GM23338 (cell line): ENCODE data around the gene TSPAN13. TPM values are rescaled to one million over a fixed set of nuclear protein-coding genes. Genes with fewer than 3 reads are reported as not detected.

Experiments
- ATAC-seq: fragments of 200-7000 bp; cut with Tn5 transposase; 3 replicates; pipeline ENCODE4 v1.9.1; 2020
- DNase-seq: peaks from one replicate; pipeline ENCODE4 v3.0.0-alpha.2; 2015; ENCODE audit warnings: low spot score
- H2AFZ ChIP-seq: fragments of 200-600 bp; sonication (generic); 2 replicates; pipeline ENCODE4 v1.8.0; 2016; ENCODE audit warnings: antibody characterized with exemption, mild to moderate bottlenecking, moderate library complexity
- H3F3A ChIP-seq: fragments of 200-600 bp; sonication (generic); replicated peaks from 2 replicates; pipeline ENCODE4 v1.8.0; 2017; ENCODE audit warnings: antibody characterized with exemption, mixed run types, low read depth
- H3K27ac ChIP-seq: fragments of 200-600 bp; sonication (generic); 2 replicates; pipeline ENCODE4 v1.6.1; 2016; ENCODE audit warnings: low read depth
- H3K27me3 ChIP-seq: fragments of 200-600 bp; sonication (generic); 2 replicates; pipeline ENCODE4 v1.8.0; 2016; ENCODE audit warnings: mild to moderate bottlenecking, mixed run types, moderate library complexity; ENCODE audit not compliant: insufficient read depth
- H3K36me3 ChIP-seq: fragments of 200-600 bp; sonication (generic); 2 replicates; pipeline ENCODE4 v1.8.0; 2016; ENCODE audit warnings: mild to moderate bottlenecking; ENCODE audit not compliant: insufficient read depth
- H3K4me1 ChIP-seq: fragments of 200-600 bp; sonication (generic); 2 replicates; pipeline ENCODE4 v1.8.0; 2016; ENCODE audit warnings: mild to moderate bottlenecking, moderate library complexity; ENCODE audit not compliant: insufficient read depth
- H3K4me2 ChIP-seq: fragments of 200-600 bp; sonication (generic); 2 replicates; pipeline ENCODE4 v1.7.1; 2017; ENCODE audit warnings: mixed run types
- H3K4me3 ChIP-seq: fragments of 200-600 bp; sonication (generic); 2 replicates; pipeline ENCODE4 v1.6.1; 2016; ENCODE audit warnings: mixed run types
- H3K79me2 ChIP-seq: fragments of 200-600 bp; sonication (generic); replicated peaks from 2 replicates; pipeline ENCODE4 v1.8.0; 2017; ENCODE audit warnings: mild to moderate bottlenecking; ENCODE audit not compliant: insufficient read depth
- H3K9me2 ChIP-seq: fragments of 200-600 bp; sonication (generic); 2 replicates; pipeline ENCODE4 v1.8.0; 2017; ENCODE audit not compliant: insufficient read depth
- H4K20me1 ChIP-seq: fragments of 200-600 bp; sonication (generic); replicated peaks from 2 replicates; pipeline ENCODE4 v1.8.0; 2017; ENCODE audit warnings: mild to moderate bottlenecking; ENCODE audit not compliant: insufficient read depth
- H3K27ac Mint-ChIP-seq: 2 replicates; pipeline ENCODE4 v1.8.0; 2020; ENCODE audit warnings: inconsistent platforms, mild to moderate bottlenecking, moderate library complexity, mixed read lengths
- H3K27me3 Mint-ChIP-seq: 3 replicates; pipeline ENCODE4 v1.8.0; 2022; ENCODE audit warnings: low read depth, mild to moderate bottlenecking, moderate library complexity, mixed read lengths, inconsistent platforms; ENCODE audit not compliant: insufficient read depth, poor library complexity
- H3K36me3 Mint-ChIP-seq: 3 replicates; pipeline ENCODE4 v1.8.0; 2021; ENCODE audit warnings: low read depth, mild to moderate bottlenecking, inconsistent platforms, moderate library complexity, mixed read lengths
- H3K4me1 Mint-ChIP-seq: 3 replicates; pipeline ENCODE4 v1.8.0; 2020; ENCODE audit warnings: mild to moderate bottlenecking, inconsistent platforms, mixed read lengths
- H3K4me3 Mint-ChIP-seq: 3 replicates; pipeline ENCODE4 v1.8.0; 2021; ENCODE audit warnings: moderate library complexity, mild to moderate bottlenecking, inconsistent platforms, mixed read lengths
- H3K9me3 Mint-ChIP-seq: 3 replicates; pipeline ENCODE4 v1.8.0; 2020; ENCODE audit warnings: moderate library complexity, mild to moderate bottlenecking, inconsistent platforms, mixed read lengths
- ETS1 ChIP-seq: IDR thresholded peaks from 2 replicates; pipeline ENCODE4 v1.6.1; 2016; ENCODE audit warnings: antibody characterized with exemption
- EZH2 ChIP-seq: fragments of 200-600 bp; sonication (generic); IDR thresholded peaks from one replicate; pipeline ENCODE4 v1.8.0; 2017; ENCODE audit warnings: antibody characterized with exemption, mild to moderate bottlenecking, low read depth; ENCODE audit not compliant: unreplicated experiment
- EZH2phosphoT487 ChIP-seq: fragments of 200-600 bp; sonication (generic); IDR thresholded peaks from one replicate; pipeline ENCODE4 v1.8.1; 2018; ENCODE audit warnings: antibody characterized with exemption; ENCODE audit not compliant: unreplicated experiment
- JUNB ChIP-seq: IDR thresholded peaks from one replicate; pipeline ENCODE4 v1.6.1; 2016; ENCODE audit warnings: antibody characterized with exemption; ENCODE audit not compliant: unreplicated experiment
- POLR2AphosphoS5 ChIP-seq: IDR thresholded peaks from 2 replicates; pipeline ENCODE4 v1.6.1; 2016; ENCODE audit warnings: antibody characterized with exemption, low read depth
- ZNF114 ChIP-seq: fragments of 250-450 bp; sonication (Bioruptor Pico); IDR thresholded peaks from 2 replicates; pipeline ENCODE4 v1.5.0; 2020; ENCODE audit warnings: mild to moderate bottlenecking, moderate library complexity
- ZNF331 ChIP-seq: fragments of 250-450 bp; sonication (Bioruptor Pico); IDR thresholded peaks from 2 replicates; pipeline ENCODE4 v1.5.0; 2020; ENCODE audit warnings: low read depth, mild to moderate bottlenecking, moderate library complexity
- polyA plus RNA-seq: library from polyadenylated mRNA; unstranded; fragments of >200 nt; fragmentation: Nextera tagmentation; extraction: Ambion mirVana; gene quantifications from 2 replicates; pipeline ENCODE4 v1.2.1, GENCODE V29; 2016
- total RNA-seq: library from RNA; depleted of rRNA; stranded (reverse); fragments of >200 nt; shearing (Covaris generic); gene quantifications from 2 replicates; pipeline ENCODE4 v1.2.3, GENCODE V29; 2014
- TF ChIP-seq, protein P1 (sequence below): fragments of 250-450 bp; sonication (Bioruptor Pico); IDR thresholded peaks from 2 replicates; pipeline ENCODE4 v1.5.0; 2020; ENCODE audit warnings: mild to moderate bottlenecking, moderate library complexity

The TSPAN13 gene
- total and polyA plus RNA-seq, 2 experiments from 2014 or later = 27.6 to 40.9 TPM

DNA sequence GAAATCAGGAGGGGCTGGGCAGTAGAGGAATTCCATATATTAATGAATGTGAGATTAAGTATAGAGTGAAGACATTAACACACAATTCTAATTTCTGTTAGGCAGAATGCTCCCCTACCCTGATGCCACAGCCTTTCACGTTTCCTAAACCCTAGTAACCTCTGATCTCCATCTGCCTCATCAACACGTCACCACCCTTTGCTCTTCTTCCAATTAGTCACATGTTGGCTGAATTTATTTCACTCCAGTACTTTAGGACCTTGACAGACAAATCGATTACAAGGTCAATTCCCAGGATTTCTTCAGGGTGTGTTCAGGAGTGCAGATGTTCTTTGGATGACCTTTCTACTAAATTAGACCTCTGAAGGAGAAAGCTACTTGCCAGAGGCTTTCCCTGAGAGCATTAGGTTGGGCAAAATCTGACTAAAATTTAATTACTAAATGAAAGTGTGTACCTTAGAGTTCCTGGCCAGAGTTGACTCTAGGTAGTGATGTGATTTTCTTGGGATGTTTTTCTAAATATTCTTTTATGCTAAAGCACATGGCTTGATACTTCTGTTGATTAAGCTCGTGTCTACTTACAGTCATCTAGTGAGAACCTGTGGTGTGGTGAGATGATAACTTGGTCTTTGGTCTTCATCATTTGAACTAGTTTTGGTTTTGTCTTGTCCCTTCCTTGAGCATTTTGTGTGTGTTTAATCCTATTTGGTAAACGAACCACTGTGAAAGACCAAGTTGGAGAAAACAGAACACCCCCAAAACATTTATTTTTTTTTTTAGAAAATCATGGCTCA is 38.5 kb downstream of the TSPAN13 start:
- no peak for ATAC-seq

More for the DNA sequence above, 38.5 kb downstream of the TSPAN13 start:
- Histone ChIP-seq H3K36me3 (no peaks in the 10 kb centered on the region), H3K27ac (no peak overlapping the region), H3K4me1 (no peaks in the 10 kb centered on the region), H3K4me3 (no peak overlapping the region), H3K79me2 (no peaks in the 10 kb centered on the region), H2AFZ (no peak overlapping the region), H3K27me3 (no peaks in the 10 kb centered on the region), H4K20me1 (no peaks in the 10 kb centered on the region), H3K4me2 (no peak overlapping the region), H3K9me2 (no peaks in the 10 kb centered on the region), H3F3A (no peaks in the 10 kb centered on the region)
- DNase-seq = no peak
- H3K27me3 Mint-ChIP-seq = peaks cover 2% of the 10 kb centered on the region
- peaks cover 3% of the 10 kb centered on the region; the same call in 2 of the 3 replicates for H3K36me3 Mint-ChIP-seq
- H3K27ac Mint-ChIP-seq = no peak overlapping the region
- H3K4me3 Mint-ChIP-seq = no peak overlapping the region
- H3K4me1 Mint-ChIP-seq = no peaks in the 10 kb centered on the region
- no peak for TF ChIP-seq JUNB
- TF ChIP-seq ETS1 = no peak
- TF ChIP-seq, protein P1, sequence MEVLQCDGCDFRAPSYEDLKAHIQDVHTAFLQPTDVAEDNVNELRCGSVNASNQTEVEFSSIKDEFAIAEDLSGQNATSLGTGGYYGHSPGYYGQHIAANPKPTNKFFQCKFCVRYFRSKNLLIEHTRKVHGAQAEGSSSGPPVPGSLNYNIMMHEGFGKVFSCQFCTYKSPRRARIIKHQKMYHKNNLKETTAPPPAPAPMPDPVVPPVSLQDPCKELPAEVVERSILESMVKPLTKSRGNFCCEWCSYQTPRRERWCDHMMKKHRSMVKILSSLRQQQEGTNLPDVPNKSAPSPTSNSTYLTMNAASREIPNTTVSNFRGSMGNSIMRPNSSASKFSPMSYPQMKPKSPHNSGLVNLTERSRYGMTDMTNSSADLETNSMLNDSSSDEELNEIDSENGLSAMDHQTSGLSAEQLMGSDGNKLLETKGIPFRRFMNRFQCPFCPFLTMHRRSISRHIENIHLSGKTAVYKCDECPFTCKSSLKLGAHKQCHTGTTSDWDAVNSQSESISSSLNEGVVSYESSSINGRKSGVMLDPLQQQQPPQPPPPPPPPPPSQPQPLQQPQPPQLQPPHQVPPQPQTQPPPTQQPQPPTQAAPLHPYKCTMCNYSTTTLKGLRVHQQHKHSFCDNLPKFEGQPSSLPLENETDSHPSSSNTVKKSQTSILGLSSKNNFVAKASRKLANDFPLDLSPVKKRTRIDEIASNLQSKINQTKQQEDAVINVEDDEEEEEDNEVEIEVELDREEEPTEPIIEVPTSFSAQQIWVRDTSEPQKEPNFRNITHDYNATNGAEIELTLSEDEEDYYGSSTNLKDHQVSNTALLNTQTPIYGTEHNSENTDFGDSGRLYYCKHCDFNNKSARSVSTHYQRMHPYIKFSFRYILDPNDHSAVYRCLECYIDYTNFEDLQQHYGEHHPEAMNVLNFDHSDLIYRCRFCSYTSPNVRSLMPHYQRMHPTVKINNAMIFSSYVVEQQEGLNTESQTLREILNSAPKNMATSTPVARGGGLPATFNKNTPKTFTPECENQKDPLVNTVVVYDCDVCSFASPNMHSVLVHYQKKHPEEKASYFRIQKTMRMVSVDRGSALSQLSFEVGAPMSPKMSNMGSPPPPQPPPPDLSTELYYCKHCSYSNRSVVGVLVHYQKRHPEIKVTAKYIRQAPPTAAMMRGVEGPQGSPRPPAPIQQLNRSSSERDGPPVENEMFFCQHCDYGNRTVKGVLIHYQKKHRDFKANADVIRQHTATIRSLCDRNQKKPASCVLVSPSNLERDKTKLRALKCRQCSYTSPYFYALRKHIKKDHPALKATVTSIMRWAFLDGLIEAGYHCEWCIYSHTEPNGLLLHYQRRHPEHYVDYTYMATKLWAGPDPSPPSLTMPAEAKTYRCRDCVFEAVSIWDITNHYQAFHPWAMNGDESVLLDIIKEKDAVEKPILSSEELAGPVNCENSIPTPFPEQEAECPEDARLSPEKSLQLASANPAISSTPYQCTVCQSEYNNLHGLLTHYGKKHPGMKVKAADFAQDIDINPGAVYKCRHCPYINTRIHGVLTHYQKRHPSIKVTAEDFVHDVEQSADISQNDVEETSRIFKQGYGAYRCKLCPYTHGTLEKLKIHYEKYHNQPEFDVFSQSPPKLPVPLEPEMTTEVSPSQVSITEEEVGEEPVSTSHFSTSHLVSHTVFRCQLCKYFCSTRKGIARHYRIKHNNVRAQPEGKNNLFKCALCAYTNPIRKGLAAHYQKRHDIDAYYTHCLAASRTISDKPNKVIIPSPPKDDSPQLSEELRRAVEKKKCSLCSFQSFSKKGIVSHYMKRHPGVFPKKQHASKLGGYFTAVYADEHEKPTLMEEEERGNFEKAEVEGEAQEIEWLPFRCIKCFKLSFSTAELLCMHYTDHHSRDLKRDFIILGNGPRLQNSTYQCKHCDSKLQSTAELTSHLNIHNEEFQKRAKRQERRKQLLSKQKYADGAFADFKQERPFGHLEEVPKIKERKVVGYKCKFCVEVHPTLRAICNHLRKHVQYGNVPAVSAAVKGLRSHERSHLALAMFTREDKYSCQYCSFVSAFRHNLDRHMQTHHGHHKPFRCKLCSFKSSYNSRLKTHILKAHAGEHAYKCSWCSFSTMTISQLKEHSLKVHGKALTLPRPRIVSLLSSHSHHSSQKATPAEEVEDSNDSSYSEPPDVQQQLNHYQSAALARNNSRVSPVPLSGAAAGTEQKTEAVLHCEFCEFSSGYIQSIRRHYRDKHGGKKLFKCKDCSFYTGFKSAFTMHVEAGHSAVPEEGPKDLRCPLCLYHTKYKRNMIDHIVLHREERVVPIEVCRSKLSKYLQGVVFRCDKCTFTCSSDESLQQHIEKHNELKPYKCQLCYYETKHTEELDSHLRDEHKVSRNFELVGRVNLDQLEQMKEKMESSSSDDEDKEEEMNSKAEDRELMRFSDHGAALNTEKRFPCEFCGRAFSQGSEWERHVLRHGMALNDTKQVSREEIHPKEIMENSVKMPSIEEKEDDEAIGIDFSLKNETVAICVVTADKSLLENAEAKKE (CRISPR knock-in tag) = no peak
- TF ChIP-seq ZNF331 (CRISPR knock-in tag) = no peak
- TF ChIP-seq EZH2phosphoT487 = no peak
- no peak for TF ChIP-seq EZH2
- no peak for TF ChIP-seq POLR2AphosphoS5
- TF ChIP-seq ZNF114 (CRISPR knock-in tag) = no peak
- no peaks in the 10 kb centered on the region; the same call in 1 of the 3 replicates for H3K9me3 Mint-ChIP-seq
